Activated CD4-positive, alpha-beta T cell treated with anti-CD3 and anti-CD28 coated beads, Interleukin-2, Interleukin-6, amounts not matched to agents 100 ng/mL and 50 ng/mL, durations not matched to agents 16 hours and 8 hours (primary cell): Measurements from ENCODE around the gene DNAJC1.
"Not testable (repeated sequence)": the region's sequence is repeated elsewhere in the genome, so short reads cannot be mapped to it uniquely, and the experiment has no call there.

ENCODE experiments used
- DNase-seq: peaks from one replicate; pipeline ENCODE4 v3.0.0-alpha.2; 2020

The DNAJC1 gene

DNA sequence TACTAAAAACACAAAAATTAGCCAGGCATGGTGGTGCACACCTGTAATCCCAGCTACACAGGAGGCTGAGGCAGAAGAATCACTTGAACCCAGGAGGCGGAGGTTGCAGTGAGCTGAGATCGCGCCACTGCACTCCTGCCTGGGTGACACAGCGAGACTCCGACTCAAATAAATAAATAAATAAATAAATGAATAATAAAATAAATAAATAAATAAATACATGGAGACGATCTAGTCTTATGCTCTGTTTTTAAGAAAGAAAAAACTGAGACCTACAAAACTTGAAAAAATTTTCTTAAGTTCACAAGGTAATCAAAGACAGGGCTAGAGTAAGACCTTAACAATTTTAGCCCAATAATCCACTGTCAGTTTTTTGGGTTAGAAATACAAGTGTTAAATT is 181.3 kb downstream of the DNAJC1 start:
- DNase-seq = not testable (repeated sequence)

DNA sequence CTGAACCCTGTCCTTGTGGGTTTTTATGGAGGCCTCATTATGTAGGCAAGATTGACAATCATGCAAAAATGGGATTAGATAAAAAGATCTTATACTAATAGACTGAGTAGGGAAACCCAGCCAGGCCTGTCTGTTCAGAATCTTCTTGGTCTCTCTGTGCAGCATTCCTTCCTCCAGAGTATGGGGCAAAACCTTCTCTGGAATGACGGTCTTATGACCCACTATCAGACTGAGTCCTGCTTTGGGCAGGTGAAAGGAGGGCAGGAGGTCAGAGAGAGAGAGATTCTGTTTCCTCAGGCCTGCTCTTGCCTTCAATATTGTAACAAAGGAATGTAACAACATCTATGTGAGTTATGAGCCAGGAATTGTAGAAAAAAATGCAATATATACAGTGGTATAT is 182.6 kb downstream of the DNAJC1 start:
- DNase-seq = no peak

DNA sequence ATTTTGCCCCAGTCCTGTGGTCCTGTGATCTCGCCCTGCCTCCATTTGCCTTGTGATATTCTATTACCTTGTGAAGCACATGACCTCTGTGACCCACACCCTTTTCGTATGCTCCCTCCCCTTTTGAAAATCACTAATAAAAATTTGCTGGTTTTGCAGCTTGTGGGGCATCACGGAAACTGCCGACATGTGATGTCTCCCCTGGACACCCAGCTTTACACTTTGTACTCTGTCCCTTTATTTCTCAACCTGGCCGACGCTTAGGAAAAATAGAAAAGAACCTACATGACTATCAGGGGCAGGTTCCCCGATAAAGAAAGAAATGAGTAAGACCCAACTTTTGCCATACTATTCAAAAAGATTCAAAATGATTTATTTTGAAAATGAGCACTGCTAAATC is 185.1 kb downstream of the DNAJC1 start:
- DNase-seq = not testable (repeated sequence)

DNA sequence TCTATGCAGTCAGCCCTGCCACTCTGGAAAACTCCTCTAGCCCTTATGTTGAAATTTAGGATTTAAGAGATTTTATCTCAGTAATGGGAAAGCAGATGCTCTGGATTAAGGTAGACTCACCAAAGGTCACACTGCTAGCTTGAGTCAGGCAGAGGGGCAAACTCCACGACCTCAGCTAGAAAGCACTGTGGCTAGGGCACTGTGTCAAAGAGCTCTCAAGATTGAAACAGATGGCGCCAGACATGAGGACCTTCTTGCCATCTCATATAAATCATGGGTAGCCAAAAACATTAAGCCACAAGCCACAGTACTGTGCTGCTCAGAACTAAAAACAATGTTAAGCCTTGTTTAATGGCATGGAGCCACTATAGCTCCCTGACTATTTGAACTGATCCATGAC is 188.7 kb downstream of the DNAJC1 start:
- no peak for DNase-seq

DNA sequence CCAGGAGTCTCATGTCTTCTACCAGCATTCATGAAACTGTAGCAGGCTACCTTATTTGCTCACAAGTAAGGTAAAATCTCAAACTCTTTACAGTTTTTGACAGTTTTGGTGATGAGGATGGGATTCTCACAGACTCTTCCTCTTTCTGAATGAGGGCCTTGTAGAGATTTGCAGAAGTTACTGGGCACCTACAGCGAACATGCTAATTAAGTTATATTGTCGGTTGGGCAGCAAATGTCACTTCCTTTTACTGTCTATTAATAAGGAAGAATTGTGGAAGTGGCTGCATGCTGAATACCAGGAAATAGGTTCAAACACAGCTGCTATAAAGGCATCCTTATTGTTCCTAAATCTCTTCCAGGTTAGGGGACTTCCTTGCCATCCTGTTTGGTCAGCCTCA is 189.6 kb downstream of the DNAJC1 start:
- DNase-seq = no peak

DNA sequence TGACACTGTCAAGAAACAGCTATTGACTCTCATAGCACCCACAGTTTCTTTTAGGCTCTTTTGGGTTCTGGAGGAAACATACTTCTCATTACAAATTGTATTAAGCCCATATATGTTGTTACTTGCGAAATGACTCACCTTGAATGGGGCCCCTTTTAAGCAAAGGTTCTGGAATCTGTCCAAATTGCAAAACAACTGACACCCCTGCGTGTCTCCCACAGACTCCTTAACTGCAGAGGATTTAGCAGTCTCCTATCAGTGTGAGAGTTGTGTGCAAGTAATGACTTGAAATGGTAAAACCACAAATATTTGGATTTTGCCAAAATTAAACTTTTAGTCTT is 192.3 kb downstream of the DNAJC1 start:
- no peak for DNase-seq

DNA sequence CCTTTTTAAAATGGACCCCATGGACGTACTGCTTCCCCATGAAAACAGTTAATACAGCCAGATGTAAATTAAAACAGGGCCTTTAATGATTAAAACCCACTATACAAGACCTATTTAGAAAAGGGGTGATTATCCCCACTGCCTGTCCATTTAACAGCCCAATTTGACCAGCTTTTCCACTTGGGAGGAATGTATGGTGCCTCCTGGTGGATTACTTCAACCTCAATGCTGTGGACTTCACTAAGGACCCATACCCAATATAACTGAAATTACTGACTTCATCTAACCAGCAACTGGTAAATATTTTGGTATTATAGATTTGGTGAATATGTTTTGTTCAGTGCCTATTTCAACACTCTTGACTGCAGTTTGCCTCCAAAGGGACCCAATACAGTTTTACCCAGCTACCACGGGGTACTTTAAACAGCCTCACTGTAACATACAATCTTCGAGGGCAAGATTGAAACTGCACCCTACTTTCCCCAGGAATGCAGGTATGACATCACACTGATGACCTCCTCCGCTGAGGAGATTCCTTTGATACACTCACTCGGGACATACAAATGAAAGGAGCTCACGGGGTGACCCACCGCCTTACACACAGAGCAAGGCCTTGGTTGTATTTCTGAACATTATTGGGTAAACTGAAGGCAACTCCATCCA is 192.8 kb downstream of the DNAJC1 start:
- no peak for DNase-seq

DNA sequence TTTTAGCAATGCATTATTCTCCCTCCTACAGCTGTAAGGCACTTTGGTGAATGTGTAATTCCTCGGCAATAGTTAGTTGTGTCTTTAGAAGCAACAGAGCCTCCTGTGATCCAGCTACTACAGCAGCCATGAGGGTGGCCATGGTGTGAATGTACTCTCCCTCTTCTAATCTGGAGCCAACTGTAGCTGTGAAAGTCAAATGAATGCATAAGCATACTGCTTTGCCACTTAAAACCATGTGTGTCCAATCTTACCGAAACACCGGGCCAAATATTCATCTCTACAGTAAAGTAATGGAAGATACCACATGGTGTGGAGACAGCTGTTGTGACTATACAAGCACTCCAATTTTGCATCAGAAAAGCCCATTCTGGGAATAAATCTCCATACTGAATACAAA is 195.0 kb downstream of the DNAJC1 start:
- DNase-seq = no peak

DNA sequence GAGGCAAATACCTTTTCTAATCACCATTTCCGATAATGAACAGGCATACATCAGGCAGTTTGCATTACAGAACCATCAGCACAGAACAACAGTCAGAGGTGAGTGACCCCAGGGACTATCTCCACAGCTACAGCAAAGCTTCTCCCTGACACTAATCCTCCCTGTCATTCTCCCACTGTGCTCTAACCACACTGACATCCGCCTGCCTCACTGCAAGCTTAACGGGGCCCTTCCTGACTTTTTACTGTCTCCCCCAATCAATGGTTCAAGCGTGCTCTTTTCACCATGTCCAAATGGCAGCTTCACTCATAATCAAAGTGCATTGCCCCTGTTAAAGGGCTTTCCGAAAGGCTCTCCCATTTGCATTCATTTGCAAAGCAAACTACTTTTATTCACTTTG is 196.3 kb downstream of the DNAJC1 start:
- no peak for DNase-seq

DNA sequence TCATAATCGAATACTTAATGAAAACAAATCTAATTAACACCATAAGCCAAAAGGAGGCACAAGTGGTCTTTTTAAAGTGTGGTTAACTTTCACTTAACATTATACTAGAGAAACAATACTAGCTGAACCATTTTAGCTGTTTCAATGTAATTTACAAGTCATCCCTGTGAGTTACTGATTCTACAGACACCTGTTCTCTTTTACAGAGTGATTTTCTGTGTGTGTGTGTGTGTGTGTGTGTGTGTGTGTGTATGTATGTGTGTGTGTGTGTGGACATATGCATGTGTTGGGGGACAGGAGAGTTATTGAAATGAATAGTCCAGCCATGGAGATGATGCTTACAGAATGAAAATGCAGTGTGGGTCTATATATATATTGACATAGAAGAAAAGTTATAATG is 200.2 kb downstream of the DNAJC1 start:
- DNase-seq = no peak

DNA sequence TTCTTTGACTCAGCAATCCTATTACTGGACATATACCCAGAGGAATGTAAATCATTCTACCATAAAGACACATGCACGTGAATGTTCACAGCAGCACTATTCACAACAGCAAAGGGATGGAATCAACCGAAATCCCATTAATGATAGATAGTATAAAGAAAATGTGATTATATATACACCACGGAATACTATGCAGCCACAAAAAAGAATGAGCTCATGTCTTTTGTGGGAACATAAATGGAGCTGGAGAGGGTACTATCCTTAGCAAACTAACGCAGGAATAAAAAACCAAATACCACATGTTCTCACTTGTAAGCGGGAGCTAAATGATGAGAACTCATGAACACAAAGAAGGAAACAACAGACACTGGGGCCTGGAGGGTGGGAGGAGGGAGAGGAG is 201.9 kb downstream of the DNAJC1 start:
- no peak for DNase-seq

DNA sequence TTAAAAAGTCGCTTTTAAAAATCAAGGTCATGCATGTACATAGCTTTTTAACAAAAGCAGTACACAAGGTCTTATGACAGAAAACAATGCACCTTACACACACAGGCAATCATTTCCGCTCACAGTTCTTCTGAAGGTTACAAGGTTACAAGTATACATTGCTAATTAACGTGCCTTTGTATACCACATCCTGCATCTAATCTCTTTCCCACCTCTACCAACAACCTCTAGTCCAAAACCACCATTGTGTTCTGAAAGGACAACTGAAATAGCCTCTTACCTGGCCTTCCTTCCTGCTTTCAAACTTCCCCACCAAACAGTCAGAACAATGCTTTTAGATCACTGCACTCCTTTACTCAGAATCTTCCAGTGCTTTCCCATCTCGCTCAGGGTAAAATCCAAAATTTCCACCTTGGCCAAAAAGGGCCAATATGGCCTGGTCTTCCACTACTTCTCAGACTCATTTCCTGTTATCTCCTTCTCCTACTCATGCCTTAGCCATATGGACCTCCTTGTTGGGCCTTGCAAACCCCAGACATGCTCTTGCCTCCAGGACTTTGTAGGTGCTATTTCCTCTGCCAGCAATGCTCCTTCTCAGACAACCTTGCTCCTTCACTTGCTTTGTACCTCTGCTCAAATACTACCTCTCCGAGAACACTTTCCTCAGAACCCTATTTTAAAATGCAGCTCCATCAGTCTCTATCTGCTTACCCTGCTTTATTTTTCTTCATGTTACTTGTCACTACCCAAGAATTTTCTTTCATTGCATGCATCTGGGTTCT is 205.4 kb downstream of the DNAJC1 start:
- peak; percentile 5 for DNase-seq

DNA sequence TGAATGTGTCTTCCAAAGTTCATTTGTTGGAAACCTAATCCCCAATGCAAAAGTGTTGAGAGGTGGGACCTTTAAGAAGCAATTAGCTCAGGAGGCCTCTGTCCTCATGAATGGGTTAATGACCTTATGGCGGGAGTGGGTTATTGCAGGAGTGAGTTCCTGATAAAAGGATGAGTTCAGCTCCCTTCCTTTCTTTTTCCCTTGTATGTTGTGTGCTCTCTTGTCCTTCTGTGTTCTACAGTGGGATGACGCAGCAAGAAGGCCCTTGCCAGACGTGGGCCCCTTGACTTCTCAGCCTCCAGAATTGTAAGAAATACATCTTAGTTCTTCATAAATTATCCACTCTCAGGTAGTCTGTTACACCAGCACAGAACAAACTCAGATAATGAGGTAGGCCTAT is 206.0 kb downstream of the DNAJC1 start:
- no peak for DNase-seq

DNA sequence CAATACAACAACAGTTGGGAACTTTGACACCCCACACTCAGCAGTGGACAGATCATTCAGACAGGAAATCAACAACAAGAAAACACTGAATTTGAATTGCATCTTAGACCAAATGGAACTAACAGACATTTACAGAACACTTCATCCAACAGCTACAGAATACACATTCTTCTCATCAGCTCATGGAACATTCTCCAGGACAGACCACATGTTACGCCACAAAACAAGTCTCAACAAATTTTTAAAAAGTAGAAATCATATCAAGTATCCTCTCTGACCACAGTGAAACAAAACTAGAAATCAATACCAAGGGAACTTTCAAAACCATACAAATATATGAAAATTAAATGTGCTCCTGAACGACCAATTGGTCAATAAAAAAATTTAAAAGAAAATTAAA is 212.3 kb downstream of the DNAJC1 start:
- DNase-seq = no peak

DNA sequence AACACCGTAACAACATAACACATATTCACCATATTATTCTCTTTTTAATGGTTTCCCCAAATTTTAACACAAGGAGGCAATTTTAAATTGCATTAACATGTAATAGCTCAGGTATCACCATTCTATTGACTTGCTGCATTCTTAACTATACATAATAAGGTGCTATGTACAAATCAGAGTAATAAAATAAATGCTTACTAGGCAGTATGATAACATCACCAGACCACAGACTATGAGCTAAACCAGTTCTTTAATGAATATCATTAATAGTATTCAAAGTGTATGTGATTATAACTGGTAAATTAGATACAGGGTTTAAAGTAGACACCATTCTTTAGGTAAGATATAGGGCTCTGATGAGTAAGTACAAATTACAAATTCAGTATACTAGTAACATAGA is 226.6 kb downstream of the DNAJC1 start:
- no peak for DNase-seq

DNA sequence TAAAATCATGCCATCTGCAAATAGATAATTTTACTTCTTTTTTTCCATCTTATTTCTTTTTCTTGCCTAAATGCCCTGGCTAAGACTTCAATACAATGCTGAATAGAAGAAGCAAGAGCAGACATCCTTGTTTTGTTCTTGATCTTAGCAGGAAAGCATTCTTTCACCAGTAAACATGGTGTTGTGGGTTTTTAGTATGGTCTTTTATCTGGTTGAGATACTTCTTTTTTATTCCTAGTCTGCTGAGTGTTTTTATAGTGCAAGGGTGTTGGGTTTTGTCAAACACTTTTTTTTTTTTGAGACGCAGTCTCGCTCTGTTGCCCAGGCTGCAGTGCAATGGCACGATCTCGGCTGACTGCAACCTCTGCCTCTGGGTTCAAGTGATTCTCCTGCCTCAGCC is 232.3 kb downstream of the DNAJC1 start:
- DNase-seq = no peak

DNA sequence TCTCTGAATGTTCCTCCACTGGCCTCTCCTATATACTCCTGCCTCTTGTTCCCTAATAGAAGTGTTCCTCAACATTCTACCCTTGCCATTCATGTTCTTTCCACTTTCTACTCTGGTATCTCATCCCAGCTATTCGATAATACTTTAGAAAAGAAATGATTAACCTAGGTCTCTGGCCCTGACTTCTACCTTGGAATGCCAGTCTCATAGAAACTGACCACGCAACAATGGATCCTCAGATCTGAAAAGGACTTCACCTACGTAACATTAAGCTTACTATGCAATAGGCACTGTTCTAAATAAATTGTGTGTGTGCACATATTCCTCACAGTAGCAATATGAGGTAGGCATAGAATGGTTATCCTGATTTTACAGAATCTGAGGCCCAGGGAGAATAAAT is 234.5 kb downstream of the DNAJC1 start:
- no peak for DNase-seq

DNA sequence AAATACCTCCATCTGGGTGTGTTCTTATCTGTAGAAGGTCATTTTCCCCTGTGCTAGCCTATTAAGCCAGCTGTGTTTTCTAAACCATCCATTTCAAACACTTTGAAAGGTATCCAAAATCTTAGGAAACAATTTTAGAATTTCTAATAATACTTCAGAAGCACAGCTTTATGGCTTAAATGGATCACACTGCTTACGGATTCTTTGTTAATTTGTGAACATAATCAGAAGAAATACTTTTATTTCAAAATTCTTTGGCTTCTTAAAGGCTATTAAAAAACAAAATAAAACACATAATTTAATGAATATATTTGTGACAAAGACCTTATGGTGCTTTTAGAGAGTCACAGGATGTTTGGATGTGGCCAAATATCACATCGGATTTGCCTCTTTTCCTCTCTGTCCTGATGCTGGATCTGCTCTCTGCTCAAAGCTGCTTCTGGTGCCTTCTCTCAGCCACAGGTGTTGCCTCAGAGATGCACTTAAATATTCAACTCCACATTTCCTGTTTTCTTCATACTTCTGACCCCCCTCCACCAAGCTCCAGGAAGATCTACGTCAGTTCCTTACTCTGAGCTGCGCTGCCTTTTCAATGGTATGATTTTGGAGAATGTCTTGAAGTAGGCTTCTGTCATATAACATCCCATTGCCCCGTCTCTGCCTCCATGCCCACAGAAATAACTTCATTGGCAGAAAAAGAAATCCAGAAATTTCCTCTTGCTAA is 238.9 kb downstream of the DNAJC1 start:
- DNase-seq = no peak

DNA sequence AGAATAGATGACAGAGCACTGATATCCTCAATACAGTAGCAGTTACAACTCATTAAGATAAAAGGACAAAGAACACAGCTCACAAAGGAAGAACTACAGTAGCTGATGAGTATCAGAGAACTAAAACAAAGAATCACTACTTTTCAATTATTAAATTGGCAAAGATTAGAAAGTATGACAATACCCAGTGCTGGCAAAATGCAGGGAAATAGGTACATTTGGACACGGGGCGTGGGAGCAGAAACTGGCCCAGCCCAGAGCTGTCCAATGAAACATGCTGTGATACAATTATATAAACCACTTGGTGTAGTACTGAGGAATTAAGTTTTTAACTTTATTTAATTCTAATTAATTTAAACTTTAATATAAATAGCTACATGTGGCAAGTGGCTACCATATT is 243.2 kb downstream of the DNAJC1 start:
- DNase-seq = no peak

DNA sequence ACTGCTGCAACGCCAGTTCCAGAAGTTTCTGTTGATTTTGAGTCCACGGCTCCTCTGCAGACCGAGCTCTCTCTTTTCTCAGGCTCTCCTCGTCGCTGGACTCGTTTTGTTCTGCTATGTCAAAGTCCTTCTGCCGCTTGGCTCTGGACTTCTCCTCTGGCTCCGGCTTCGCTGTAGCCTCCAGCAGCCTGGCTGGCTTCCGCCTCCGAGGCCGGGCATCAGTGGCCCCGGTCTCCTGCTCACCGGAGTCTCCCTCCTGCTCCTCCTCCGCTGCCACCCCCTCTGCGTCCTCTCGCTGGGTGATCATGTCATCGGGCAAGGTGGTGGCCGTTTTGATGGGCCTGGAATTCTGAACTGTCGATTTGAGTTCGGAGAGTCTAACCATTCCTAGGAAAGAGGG is 244.3 kb downstream of the DNAJC1 start:
- DNase-seq = no peak

DNA sequence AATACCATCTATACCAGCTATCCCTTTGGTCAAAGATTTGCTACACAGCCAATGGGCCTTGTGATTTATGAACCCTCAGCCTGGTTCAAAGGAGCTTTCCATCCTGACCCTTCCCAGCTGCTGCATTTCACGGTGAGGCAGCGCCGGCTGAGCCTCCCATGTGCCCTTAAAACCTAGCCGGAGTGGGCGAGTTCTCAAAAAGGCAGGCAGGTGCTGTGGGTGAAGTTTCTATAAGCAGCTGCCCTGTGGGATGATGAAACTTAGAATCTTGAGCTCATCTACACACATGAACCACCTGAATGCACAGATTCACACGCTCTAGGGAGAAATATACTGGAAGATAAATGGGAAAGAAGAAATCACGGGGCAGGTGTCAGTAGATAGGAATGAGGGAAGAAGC is 244.8 kb downstream of the DNAJC1 start:
- no peak for DNase-seq

DNA sequence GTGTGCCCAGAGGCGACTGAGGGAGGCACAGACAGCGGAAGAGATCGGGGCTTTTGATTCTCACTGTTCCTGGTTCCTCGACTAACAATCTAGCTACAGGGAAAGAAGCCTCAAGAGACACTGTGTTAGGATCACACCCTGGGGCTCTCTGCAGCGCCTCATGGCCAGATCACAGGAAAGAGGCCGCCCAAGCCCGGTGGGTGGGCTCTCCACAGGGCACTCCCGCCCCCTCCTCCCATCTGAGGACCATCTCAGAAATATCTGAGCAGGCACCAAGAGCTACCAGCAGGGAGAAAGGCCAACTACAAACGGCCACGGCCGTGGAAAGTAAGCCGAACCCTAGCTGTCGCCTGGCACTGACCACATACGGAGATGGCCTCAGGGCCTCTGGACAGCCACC is 245.3 kb downstream of the DNAJC1 start:
- no peak for DNase-seq

DNA sequence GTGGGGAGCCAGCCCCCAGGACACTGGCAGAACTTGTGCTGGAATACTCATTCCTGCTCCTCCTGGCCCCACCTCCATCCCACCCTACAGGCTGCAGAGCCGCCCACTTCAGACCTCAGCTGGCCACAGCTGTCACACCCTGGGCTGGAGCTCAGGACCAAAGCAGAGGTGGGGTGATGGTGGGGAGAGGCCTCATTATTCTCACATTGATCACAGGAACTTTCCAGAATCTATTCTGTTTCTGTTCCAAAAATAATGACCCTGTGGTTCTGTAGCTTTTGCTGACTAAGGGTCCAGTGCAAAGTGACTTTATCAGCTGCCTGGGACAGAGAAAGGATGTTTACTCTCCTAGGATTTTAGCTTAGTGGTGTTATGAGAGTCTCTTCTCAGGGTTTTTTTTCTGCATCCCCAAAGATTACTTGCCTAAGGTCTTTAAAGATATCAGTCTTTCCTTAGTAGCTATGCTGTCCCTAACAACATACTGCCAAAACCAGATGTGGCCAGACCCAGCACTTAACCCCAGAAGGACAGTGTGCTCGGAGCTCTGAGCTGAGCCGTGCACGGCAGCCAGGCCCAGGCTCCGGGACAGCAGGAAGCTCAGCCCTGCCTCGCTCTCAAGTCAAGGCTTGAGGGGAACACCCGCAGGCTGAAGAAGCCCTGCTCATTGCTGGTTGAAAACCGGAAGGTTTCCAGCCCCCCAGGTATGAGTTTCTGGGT is 246.2 kb downstream of the DNAJC1 start:
- no peak for DNase-seq

DNA sequence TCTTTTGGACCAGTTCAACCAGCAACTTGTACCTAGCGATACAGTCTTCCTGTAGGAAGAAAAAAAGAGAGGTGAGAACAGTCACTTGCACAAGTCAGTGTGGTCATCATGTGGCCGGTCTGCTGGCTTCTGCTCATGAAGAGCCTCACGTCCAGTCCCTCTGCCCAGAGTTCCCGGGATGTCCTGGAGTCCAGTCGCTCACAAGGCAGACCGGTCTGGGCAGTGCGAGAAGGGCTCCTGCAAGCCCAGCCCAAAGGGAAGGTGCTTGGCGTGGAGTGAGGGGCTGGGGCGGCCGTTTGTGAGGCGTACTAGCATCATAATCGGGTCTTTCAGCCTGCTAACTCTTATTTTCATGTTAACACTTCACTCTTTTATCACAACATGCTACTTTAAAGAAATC is 246.8 kb downstream of the DNAJC1 start:
- DNase-seq = no peak
